Activated CD8-positive, alpha-beta T cell treated with anti-CD3 and anti-CD28 coated beads for 36 hours (primary cell): ENCODE results near the gene NPBWR2. TPM values are rescaled to one million over a fixed set of nuclear protein-coding genes. Genes with fewer than 3 reads are reported as not detected.
A peak's percentile ranks its signal among the peaks of the same experiment; 100 is the strongest.

ENCODE experiments used
- ATAC-seq: fragments of 200-7000 bp; cut with Tn5 transposase; one replicate; pipeline ENCODE4 v1.10.0; 2021; ENCODE audit warnings: mild to moderate bottlenecking, moderate library complexity
- CTCF ChIA-PET: fragments of 350-600 bp; sonication (Branson Sonifier 250); formaldehyde crosslinking; loops from one replicate; lab custom pipeline; 2021; ENCODE audit warnings: antibody characterized with exemption; lab: Charles Lee
- POLR2A ChIA-PET: fragments of 350-600 bp; sonication (Branson Sonifier 250); formaldehyde crosslinking; loops from one replicate; lab custom pipeline; 2021; ENCODE audit warnings: antibody characterized with exemption; lab: Charles Lee
- DNase-seq: peaks from one replicate; pipeline ENCODE4 v3.0.0-alpha.2; 2020
- H3K27ac Mint-ChIP-seq: one replicate; pipeline ENCODE4 v1.8.0; 2021; ENCODE audit warnings: mild to moderate bottlenecking, mixed read lengths
- H3K27me3 Mint-ChIP-seq: one replicate; pipeline ENCODE4 v1.8.0; 2021; ENCODE audit warnings: mixed read lengths
- H3K36me3 Mint-ChIP-seq: one replicate; pipeline ENCODE4 v1.8.0; 2021; ENCODE audit warnings: low read depth, mixed read lengths
- H3K4me1 Mint-ChIP-seq: one replicate; pipeline ENCODE4 v1.8.0; 2021; ENCODE audit warnings: low read depth, mixed read lengths
- H3K4me3 Mint-ChIP-seq: one replicate; pipeline ENCODE4 v1.8.0; 2021; ENCODE audit warnings: mild to moderate bottlenecking, moderate library complexity, mixed read lengths
- H3K9me3 Mint-ChIP-seq: one replicate; pipeline ENCODE4 v1.8.0; 2021; ENCODE audit warnings: mixed read lengths
- intact Hi-C: fragments of 100-400 bp; cut with micrococcal nuclease; formaldehyde crosslinking; loops from one replicate; pipeline ENCODE4 v1.10.0; 2022
- total RNA-seq, 2 experiments: library from RNA; stranded (reverse); gene quantifications; one replicate each; pipeline ENCODE4 v1.2.3, GENCODE V29; 2021
- TF ChIP-seq, protein P1 (sequence below): fragments of 200-600 bp; IDR thresholded peaks from one replicate; pipeline ENCODE4 v1.8.0; 2022; ENCODE audit warnings: antibody characterized with exemption, mild to moderate bottlenecking

NPBWR2 gene
- total RNA-seq, 2 experiments from 2014 or later = not detected

DNA sequence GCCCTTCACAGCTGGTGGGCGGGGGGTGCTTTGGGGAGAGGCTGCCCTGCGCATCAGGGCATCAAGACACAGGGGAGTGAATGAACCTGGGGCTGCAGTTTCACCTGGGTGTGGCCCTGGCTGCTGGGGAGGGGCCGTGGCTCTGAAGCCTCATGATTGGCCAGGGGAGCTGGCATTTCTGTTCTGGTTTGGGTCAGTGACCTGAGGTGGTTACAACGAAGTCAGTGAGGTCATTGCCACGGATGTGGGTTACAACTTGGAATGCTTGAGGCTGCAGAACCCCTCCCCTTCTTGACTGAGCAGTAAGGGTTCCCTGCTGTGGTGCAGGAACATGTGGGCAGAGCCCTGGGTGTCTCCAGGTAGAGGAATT lies 41.4 kb downstream of the NPBWR2 start:
- Mint-ChIP-seq H3K27me3 (no peaks in the 10 kb centered on the region), H3K36me3 (no peaks in the 10 kb centered on the region), H3K9me3 (no peaks in the 10 kb centered on the region), H3K27ac (peak overlapping the region; percentile 63), H3K4me3 (no peak overlapping the region), H3K4me1 (peaks cover 35% of the 10 kb centered on the region)
- DNase-seq (peak; percentile 89), ATAC-seq (peak; percentile 77)
- intact Hi-C loops = loop anchor here (10.0 kb wide), 1 partner anchor 91 kb away; the partner anchor contains the start of gene SAMD10
- ChIA-PET CTCF (interaction anchor here (0.8 to 1.2 kb wide), 3 partner anchors 17 to 529 kb away, joined by 3 to 6 read pairs (median 5); partner anchors contain the start of gene PTK6), POLR2A (interaction anchor here (1.0 to 1.9 kb wide), 3 partner anchors 10 to 78 kb away, joined by 3 to 7 read pairs (median 5); no protein-coding TSS in a partner anchor)
- TF ChIP-seq, protein P1, sequence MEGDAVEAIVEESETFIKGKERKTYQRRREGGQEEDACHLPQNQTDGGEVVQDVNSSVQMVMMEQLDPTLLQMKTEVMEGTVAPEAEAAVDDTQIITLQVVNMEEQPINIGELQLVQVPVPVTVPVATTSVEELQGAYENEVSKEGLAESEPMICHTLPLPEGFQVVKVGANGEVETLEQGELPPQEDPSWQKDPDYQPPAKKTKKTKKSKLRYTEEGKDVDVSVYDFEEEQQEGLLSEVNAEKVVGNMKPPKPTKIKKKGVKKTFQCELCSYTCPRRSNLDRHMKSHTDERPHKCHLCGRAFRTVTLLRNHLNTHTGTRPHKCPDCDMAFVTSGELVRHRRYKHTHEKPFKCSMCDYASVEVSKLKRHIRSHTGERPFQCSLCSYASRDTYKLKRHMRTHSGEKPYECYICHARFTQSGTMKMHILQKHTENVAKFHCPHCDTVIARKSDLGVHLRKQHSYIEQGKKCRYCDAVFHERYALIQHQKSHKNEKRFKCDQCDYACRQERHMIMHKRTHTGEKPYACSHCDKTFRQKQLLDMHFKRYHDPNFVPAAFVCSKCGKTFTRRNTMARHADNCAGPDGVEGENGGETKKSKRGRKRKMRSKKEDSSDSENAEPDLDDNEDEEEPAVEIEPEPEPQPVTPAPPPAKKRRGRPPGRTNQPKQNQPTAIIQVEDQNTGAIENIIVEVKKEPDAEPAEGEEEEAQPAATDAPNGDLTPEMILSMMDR = no peak

DNA sequence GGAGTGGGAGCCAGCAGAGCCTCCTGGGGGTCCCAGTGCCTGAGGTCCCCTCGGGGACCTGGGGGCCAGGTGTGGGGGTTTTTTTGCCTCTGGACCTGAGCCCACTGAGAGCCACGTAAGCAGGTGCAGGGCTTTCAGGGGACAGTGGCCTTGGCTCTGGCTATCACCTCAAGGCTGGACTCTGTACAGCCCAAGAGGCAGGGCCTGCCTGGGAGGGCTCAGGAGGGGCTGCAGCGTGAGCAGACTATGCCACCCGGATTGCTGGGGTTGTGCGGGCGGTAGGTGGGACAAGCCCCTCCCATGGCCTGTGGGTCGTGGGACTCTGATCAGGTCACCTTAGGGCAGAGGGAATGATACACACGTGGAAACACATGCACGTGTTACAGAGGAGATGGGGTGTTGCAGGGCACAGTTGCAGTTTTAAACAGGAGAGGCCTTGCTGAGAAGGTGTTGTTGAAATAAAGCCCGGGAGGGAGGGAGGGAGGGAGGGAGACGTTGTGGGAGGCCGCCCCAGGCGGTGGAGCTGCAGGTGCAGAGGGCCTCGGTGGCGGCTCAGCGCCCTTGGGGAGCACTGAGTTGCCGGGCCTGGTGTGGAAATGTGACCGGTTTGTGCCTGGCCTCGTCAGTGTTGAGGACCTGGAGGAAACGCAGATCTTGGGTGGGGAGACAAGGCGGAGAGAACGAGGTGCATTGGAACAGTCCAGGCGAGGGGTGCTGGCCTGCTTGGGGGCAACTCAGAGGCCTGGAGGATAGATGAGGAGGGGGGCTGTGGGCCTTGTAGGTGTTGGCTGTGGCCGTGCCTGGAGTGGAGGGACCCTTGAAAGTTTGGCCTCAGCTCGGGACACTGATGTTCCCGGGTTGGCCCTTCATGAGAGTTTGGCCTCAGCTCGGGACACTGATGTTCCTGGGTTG lies 42.0 kb downstream of the NPBWR2 start:
- CTCF ChIA-PET = interaction anchor here (0.8 to 1.2 kb wide), 3 partner anchors 19 to 528 kb away, joined by 3 to 6 read pairs (median 3); partner anchors contain the start of genes LKAAEAR1 and PTK6
- intact Hi-C loops = loop anchor here (10.0 kb wide), 1 partner anchor 91 kb away; the partner anchor contains the start of gene SAMD10

DNA sequence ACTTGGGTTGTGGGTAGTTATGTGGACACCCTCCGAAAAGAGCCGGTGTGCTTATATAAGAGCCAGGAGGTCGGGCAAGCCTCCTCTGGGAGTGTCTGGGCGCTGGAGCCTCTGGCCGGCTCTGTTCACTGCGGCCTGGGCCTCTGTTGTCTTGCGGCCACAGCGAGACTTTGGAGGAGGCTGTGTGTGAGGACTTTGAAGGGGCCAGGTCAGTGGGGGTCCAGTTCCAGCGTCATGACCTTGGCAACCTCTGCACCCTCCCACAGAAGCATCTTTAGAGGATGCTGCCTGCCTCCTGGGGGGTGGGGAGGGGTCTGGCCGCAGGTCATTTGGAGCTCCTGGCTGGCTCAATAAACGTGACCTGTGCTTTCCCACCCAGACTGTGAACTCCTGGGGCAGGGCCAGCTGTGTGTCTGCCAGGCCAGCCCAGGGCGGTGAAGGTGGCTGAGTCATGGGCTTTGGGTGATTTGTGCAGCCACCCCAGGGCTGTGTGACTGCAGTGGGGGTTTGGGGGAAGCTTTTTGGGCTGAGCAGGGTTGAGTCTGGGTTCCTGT lies 43.1 kb downstream of the NPBWR2 start:
- no peaks in the 10 kb centered on the region for H3K9me3 Mint-ChIP-seq
- no peak for ATAC-seq
- peak overlapping the region; percentile 89 for H3K4me3 Mint-ChIP-seq
- TF ChIP-seq, protein P1 = no peak
- peak overlapping the region; percentile 76 for H3K27ac Mint-ChIP-seq
- no peaks in the 10 kb centered on the region for H3K36me3 Mint-ChIP-seq
- CTCF ChIA-PET = interaction anchor here (1.0 kb wide), 1 partner anchor 20 kb away, joined by 3 read pairs; the partner anchor contains the start of gene LKAAEAR1
- H3K4me1 Mint-ChIP-seq = peaks cover 35% of the 10 kb centered on the region
- intact Hi-C loops = loop anchor here (10.0 kb wide), 1 partner anchor 89 kb away; the partner anchor contains the start of gene SAMD10
- H3K27me3 Mint-ChIP-seq = no peaks in the 10 kb centered on the region
- DNase-seq = no peak
- POLR2A ChIA-PET = interaction anchor here (0.9 to 1.9 kb wide), 5 partner anchors 9 to 116 kb away, joined by 3 to 7 read pairs (median 4); no protein-coding TSS in a partner anchor

More for the DNA sequence above, 42.0 kb downstream of the NPBWR2 start:
- Mint-ChIP-seq H3K9me3 (no peaks in the 10 kb centered on the region), H3K36me3 (no peaks in the 10 kb centered on the region), H3K4me1 (peaks cover 35% of the 10 kb centered on the region), H3K27me3 (no peaks in the 10 kb centered on the region), H3K27ac (peak overlapping the region; percentile 63), H3K4me3 (no peak overlapping the region)
- POLR2A ChIA-PET = interaction anchor here (0.9 to 1.9 kb wide), 6 partner anchors 7 to 117 kb away, joined by 3 to 7 read pairs (median 4); no protein-coding TSS in a partner anchor
- TF ChIP-seq, protein P1 = no peak
- ATAC-seq (no peak), DNase-seq (peak; percentile 46)

DNA sequence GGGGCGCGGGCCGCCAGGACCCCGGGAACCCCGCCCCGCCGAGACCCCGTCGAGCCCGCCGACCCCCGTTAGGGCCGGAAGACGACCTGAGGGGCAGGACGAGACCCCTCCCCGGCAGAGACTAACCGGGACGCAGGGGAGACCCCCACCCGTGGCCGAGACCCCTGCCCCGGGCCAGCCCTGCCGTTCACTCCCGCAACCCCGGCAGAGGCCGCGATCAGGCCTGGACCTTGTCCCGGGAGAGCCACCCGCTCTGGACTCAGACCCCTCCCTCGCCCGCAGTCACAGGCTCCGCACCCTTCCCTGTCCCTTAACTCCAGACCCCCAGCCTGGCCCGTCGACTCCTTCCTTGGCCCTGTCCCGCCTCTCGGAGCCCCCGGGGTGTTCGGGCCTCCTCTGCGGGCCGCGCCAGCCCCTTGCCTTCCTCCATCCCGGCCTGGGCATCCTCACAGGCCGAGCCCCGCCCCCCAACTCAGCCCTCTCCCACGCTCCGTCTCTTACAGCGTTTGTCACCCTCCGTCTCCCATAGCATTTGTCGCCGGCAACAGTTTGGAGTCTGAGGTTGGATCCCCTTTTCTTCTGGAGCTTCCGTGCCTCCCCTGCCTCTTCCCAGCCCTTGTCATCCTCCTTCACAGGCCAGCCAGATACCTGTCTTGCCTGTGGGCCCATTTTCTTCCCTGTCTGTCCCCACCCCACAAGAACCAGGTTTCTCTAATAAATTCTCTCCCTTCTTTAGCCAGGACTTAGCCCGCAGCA lies 43.8 kb downstream of the NPBWR2 start:
- Mint-ChIP-seq H3K27ac (peak overlapping the region; percentile 76), H3K4me1 (peaks cover 37% of the 10 kb centered on the region), H3K27me3 (no peaks in the 10 kb centered on the region), H3K9me3 (no peaks in the 10 kb centered on the region), H3K36me3 (no peaks in the 10 kb centered on the region), H3K4me3 (peak overlapping the region; percentile 89)
- ChIA-PET CTCF (interaction anchor here (1.0 to 2.1 kb wide), 3 partner anchors 20 to 83 kb away, joined by 3 to 6 read pairs (median 4); partner anchors contain the start of gene LKAAEAR1), POLR2A (interaction anchor here (0.6 to 1.9 kb wide), 6 partner anchors 9 to 32 kb away, joined by 3 to 7 read pairs (median 4); no protein-coding TSS in a partner anchor)
- TF ChIP-seq, protein P1 = no peak
- intact Hi-C loops = loop anchor here (10.0 kb wide), 1 partner anchor 89 kb away; the partner anchor contains the start of gene SAMD10
- DNase-seq (peak; percentile 63), ATAC-seq (no peak)
